Measurements from ENCODE around the gene INF2. TPM values are rescaled to one million over a fixed set of nuclear protein-coding genes. Genes with fewer than 3 reads are reported as not detected.

Gene INF2
- total RNA-seq, 4 donors from 2014 or later = 187 to 510 (median 205) TPM

DNA sequence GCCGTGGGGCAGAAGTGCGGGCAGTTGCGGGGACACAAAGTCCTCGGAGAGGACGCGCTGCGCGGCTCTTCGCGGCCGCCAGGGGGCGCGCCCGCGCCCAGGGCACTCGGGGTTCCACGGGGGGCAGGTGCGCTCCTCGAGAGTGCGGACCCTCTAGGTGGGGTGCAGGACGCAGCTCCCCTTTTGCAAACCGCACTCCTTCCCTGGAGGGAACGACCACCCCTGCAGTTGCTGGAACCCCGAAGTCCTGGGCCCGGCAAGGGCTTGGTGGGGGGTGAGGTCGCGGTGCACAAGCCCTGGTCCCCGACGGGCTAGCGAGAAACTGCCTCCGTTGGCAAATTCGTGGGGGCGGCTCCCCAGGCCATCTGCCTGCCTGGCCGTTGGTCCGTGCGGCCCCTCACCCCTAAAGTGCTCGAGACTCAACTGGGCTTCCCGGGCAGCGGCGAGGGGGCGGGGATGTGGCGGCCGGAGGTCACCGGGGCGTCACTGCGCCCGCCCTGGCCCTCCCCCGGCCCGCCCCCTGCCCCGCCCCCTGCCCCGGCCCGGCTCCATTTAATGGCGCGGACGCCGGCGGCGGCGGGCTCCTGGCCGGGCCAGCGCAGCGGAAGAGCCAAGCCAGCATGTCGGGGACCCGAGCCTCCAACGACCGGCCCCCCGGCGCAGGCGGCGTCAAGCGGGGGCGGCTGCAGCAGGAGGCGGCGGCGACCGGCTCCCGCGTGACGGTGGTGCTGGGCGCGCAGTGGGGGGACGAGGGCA, 34.4 kb downstream of the INF2 start, which contains the start of gene ADSS1:
Gene ADSS1, plus strand, starts transcription at position 579 of the 756 bp plus-strand sequence. Its CDS starts 42 bp downstream, at position 621.
- DNase-seq = peak; percentile 74
- no peaks in the 10 kb centered on the region for H3K27me3 ChIP-seq
- WGBS, 2 donors (ENCODE audit: low coverage in 1 of 2) = 0% methylated on average over 22 of the region's 82 CpGs; no CpG with 5 or more reads in 1 of the 2 donors
- H3K27ac ChIP-seq = peak within 1 kb of the TSS; percentile 45 to 82 (median 70)
- no peaks in the 10 kb centered on the region for H3K9me3 ChIP-seq
- in situ Hi-C loops (cut with MboI; ENCODE audit: low pct_ligation_motif_present in 1 of 4, low pct_unique_long_range_greater_than_20kb in 1 of 4, low sequenced_read_pairs in 3 of 4) (no loop called here), intact Hi-C loops (cut with DNase I; ENCODE audit: low total_unique reads) (no loop called here)
- peaks cover 23 to 32% (median 28%) of the 10 kb centered on the region in 4 donors for H3K4me1 ChIP-seq
- H3K36me3 ChIP-seq = no peaks in the 10 kb centered on the region
- peak within 1 kb of the TSS; percentile 28 to 67 (median 58) for H3K4me3 ChIP-seq
- TF ChIP-seq POLR2A (IDR thresholded peaks at IDR 0.05) = peak; percentile 28
- TF ChIP-seq EP300 (IDR thresholded peaks at IDR 0.05; ENCODE audit: low read depth) = no peak
- peak; percentile 94 to 99 (median 97) for TF ChIP-seq CTCF (IDR thresholded peaks at IDR 0.05)
- peak in 2 of 3 donors; percentile 27 to 36 for TF ChIP-seq POLR2AphosphoS5 (IDR thresholded peaks at IDR 0.05)

DNA sequence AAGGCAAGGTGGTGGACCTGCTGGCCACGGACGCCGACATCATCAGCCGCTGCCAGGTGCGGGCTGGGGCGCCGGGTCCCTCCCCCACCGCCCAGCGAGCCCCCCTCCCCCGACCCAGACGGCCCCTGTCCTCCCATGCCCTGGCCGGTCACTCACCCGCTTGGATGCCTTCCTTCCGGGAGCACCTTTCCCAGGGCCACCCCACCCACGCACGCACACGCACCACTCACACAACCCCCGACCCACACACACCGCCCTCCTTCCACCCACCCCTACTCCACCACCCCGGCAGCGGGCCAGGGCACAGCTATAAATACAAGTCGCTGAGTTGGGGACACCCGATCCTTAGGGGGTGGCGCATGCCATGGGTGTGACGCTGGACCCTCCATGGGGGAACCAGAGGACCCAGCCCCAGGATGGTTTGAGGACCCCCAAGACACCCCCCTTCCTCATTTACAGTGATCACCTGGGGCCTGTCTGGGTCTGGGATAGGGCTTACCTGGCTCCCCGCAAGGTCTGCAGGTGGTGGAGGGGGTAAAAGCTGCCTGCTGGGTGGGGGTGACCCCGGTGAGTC, 35.1 kb downstream of the INF2 start:
- H3K4me1 ChIP-seq = peaks cover 23 to 32% (median 28%) of the 10 kb centered on the region in 4 donors
- peak overlapping the region; percentile 45 to 82 (median 70) for H3K27ac ChIP-seq
- DNase-seq = peak; percentile 38
- no peaks in the 10 kb centered on the region for H3K27me3 ChIP-seq
- intact Hi-C loops (cut with DNase I; ENCODE audit: low total_unique reads) (no loop called here), in situ Hi-C loops (cut with MboI; ENCODE audit: low pct_ligation_motif_present in 1 of 4, low pct_unique_long_range_greater_than_20kb in 1 of 4, low sequenced_read_pairs in 3 of 4) (no loop called here)
- H3K4me3 ChIP-seq = peak overlapping the region; percentile 13 to 67 (median 58)
- H3K36me3 ChIP-seq = no peaks in the 10 kb centered on the region
- WGBS, 2 donors (ENCODE audit: low coverage in 1 of 2) = 4 to 40% methylated on average over 2 to 25 of the region's 27 CpGs
- TF ChIP-seq POLR2A (IDR thresholded peaks at IDR 0.05) (no peak), EP300 (IDR thresholded peaks at IDR 0.05; ENCODE audit: low read depth) (no peak), CTCF (IDR thresholded peaks at IDR 0.05) (no peak), POLR2AphosphoS5 (IDR thresholded peaks at IDR 0.05) (no peak)
- H3K9me3 ChIP-seq = no peaks in the 10 kb centered on the region

DNA sequence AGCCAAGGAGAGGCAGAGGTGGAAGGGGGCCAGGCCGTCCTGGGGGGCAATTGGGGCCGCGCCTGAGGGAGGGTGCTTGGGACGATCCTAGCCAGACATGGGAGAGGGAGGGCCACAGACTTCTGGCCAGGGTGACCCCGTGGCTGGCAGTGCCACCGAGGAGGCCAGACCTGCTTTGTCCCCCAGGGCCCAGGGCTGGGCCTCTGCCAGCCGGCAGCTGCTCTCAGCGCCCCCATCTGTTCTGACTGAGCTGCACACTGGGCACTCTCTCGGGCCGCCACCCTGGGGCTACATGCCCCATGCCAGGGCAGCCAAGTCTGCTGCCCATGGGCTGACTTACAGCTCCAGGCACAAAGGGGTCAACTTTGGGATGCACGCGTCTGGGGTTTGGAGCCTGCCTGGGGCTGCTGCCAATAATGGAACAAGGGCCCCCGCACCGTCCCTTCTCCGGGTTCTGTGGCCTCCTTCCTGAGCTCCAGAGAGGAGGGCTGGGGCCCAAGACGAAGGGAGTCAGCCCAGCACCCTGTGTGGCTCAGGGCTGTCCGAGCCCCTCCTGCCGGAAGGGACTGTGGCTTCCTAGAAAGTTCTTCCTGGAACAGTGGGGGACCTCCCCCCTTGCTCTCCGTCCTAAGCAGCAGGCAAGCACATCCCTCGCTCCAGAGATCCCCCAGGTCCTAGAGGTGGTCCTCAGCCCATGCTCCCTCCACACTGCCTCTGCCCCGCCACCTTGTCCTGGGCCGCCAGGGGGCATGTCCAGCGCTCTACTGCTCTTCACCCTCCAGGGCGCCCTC, 35.8 kb downstream of the INF2 start:
- in situ Hi-C loops (cut with MboI; ENCODE audit: low pct_ligation_motif_present in 1 of 4, low pct_unique_long_range_greater_than_20kb in 1 of 4, low sequenced_read_pairs in 3 of 4) (no loop called here), intact Hi-C loops (cut with DNase I; ENCODE audit: low total_unique reads) (no loop called here)
- WGBS, 2 donors (ENCODE audit: low coverage in 1 of 2) = 0 to 41% methylated on average over 1 to 18 of the region's 24 CpGs
- no peaks in the 10 kb centered on the region for H3K27me3 ChIP-seq
- TF ChIP-seq EP300 (IDR thresholded peaks at IDR 0.05; ENCODE audit: low read depth) (no peak), POLR2A (IDR thresholded peaks at IDR 0.05) (no peak), POLR2AphosphoS5 (IDR thresholded peaks at IDR 0.05) (no peak), CTCF (IDR thresholded peaks at IDR 0.05) (peak in 1 of 5 experiments; percentile 8)
- peak overlapping the region in 3 of 4 donors; percentile 51 to 67 (median 64) for H3K4me3 ChIP-seq
- peak; percentile 37 for DNase-seq
- peak overlapping the region in 3 of 4 donors; percentile 2 to 82 (median 74) for H3K27ac ChIP-seq
- no peaks in the 10 kb centered on the region for H3K36me3 ChIP-seq
- no peaks in the 10 kb centered on the region for H3K9me3 ChIP-seq
- peaks cover 23 to 32% (median 28%) of the 10 kb centered on the region in 4 donors for H3K4me1 ChIP-seq

Data from transverse colon (tissue), 4 donors.